ENCODE data around the gene ASB8. TPM values are rescaled to one million over a fixed set of nuclear protein-coding genes. Genes with fewer than 3 reads are reported as not detected.

Gene ASB8
- total and polyA plus RNA-seq, 9 of the 15 experiments (the other 6 are each of a cell fraction or from before 2014, with no cell fraction given) = 13.3 to 29.0 (median 19.6) TPM

GRCh38 chr12:48160807-48161206, 3.5 kb upstream of the ASB8 start:
- POLR2A ChIA-PET = no interaction called here
- Histone ChIP-seq H2AFZ (ENCODE audit: low read depth, low read length) (peak overlapping the region; percentile 54; the same call in 1 of the 2 replicates), H3K9me3 (replicated peaks; ENCODE audit: control insufficient read depth, insufficient read depth, low read depth, low read length) (no peaks in the 10 kb centered on the region), H3K9ac (ENCODE audit: insufficient read depth in 1 of 2, low read depth in 2 of 2, low read length in 2 of 2) (peak overlapping the region in 1 of 2 experiments; percentile 43; a peak in 2 of 4 replicates), H3K79me2 (ENCODE audit: control insufficient read depth, insufficient read depth, low read length) (peaks cover 13% of the 10 kb centered on the region; the same call in 2 of the 3 replicates), H3K4me3 (no peak overlapping the region), H3K36me3 (ENCODE audit: control insufficient read depth, insufficient read depth, low read length) (no peaks in the 10 kb centered on the region), H4K20me1 (replicated peaks; ENCODE audit: control insufficient read depth, insufficient read depth, low read length) (no peaks in the 10 kb centered on the region), H3K4me2 (ENCODE audit: insufficient read depth, low read length) (no peak overlapping the region), H3K27ac (ENCODE audit: extremely low read depth, low read depth, low read length) (no peak overlapping the region), H3K9me1 (ENCODE audit: control insufficient read depth, insufficient read depth, low read length) (no peaks in the 10 kb centered on the region), H3K27me3 (ENCODE audit: control insufficient read depth in 2 of 2, insufficient read depth in 2 of 2, low read length in 2 of 2) (no peaks in the 10 kb centered on the region), H3K4me1 (replicated peaks in 1 of 2; ENCODE audit: control insufficient read depth in 2 of 2, insufficient read depth in 2 of 2, low read length in 2 of 2) (peaks cover 4 to 7% of the 10 kb centered on the region in 2 experiments)
- in situ Hi-C loops (cut with MboI) (loop anchor here (10.0 kb wide), 1 partner anchor 196 kb away; the partner anchor contains the start of gene TMEM106C), intact Hi-C loops (cut with micrococcal nuclease) (loop anchor here (10.0 kb wide), 2 partner anchors 166 to 446 kb away; no protein-coding TSS in a partner anchor)
- BruUV-seq (replicated peaks) = no TSS peak
- CTCF ChIA-PET (ENCODE audit: low intra/inter-chr PET ratio) = no interaction called here
- WGBS (ENCODE audit: insufficient coverage, low coverage, missing lambda C conversion rate) = 57% methylated on average over 2 of the region's 2 CpGs
- ATAC-seq (no peak), FAIRE-seq (no peak), DNase-seq (ENCODE audit: extremely low read depth in 1 of 4, low spot score in 3 of 4) (peak in 1 of 4 experiments; percentile 37)
- TF ChIP-seq PBX2 (CRISPR knock-in tag; IDR thresholded peaks at IDR 0.05; ENCODE audit: low read depth) = no peak
- 0 out of 2 replicates have a peak, but pooled peaks have one; percentile 40 for TF ChIP-seq PBX2 (tag; conservative IDR thresholded peaks at IDR 0.05; ENCODE audit: low read depth)
- no peak for TF ChIP-seq HLTF (IDR thresholded peaks at IDR 0.05)
- TF ChIP-seq ZNF134 (CRISPR knock-in tag; conservative IDR thresholded peaks at IDR 0.05) = peak; percentile 83
- TF ChIP-seq KLF16 (IDR thresholded peaks at IDR 0.05) = no peak
- peak; percentile 50; the same call in 1 of the 2 replicates for TF ChIP-seq SPI1 (IDR thresholded peaks at IDR 0.05; ENCODE audit: borderline replicate concordance, low read depth, low read length)
- TF ChIP-seq RFX1 (IDR thresholded peaks at IDR 0.05) = peak; percentile 49; the same call in 1 of the 2 replicates
